ENCODE data around the gene HIPK3.

DNA sequence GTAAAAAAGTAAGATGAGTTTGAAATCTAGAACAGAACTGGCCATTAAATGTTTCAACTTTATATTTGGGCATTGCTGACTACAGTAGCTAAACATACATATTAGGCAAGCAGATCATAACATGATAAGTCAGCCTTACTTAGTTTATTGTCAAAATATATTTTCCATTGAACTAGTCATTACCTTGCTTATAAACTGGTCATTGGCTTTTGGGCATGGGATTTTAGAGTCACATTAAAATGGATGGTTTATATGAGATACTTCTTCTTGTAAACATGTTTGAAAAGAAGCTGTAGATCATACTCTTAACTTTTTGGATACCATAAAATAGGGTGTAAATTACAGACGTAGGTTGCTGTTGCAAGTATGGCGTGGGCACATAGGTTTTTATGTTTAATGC, 2.7 kb downstream of the HIPK3 start:
- TF ChIP-seq ZNF677 (tag by site-specific recombination; IDR thresholded peaks at IDR 0.05) (no peak), YY1 (tag by site-specific recombination; IDR thresholded peaks at IDR 0.05) (no peak), ZNF423 (tag by site-specific recombination; IDR thresholded peaks at IDR 0.05) (no peak), ZNF521 (tag by site-specific recombination; IDR thresholded peaks at IDR 0.05) (no peak)
- TF ChIP-seq, protein P1, sequence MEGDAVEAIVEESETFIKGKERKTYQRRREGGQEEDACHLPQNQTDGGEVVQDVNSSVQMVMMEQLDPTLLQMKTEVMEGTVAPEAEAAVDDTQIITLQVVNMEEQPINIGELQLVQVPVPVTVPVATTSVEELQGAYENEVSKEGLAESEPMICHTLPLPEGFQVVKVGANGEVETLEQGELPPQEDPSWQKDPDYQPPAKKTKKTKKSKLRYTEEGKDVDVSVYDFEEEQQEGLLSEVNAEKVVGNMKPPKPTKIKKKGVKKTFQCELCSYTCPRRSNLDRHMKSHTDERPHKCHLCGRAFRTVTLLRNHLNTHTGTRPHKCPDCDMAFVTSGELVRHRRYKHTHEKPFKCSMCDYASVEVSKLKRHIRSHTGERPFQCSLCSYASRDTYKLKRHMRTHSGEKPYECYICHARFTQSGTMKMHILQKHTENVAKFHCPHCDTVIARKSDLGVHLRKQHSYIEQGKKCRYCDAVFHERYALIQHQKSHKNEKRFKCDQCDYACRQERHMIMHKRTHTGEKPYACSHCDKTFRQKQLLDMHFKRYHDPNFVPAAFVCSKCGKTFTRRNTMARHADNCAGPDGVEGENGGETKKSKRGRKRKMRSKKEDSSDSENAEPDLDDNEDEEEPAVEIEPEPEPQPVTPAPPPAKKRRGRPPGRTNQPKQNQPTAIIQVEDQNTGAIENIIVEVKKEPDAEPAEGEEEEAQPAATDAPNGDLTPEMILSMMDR (tag by site-specific recombination; IDR thresholded peaks at IDR 0.05): no peak
- TF ChIP-seq, protein P2, sequence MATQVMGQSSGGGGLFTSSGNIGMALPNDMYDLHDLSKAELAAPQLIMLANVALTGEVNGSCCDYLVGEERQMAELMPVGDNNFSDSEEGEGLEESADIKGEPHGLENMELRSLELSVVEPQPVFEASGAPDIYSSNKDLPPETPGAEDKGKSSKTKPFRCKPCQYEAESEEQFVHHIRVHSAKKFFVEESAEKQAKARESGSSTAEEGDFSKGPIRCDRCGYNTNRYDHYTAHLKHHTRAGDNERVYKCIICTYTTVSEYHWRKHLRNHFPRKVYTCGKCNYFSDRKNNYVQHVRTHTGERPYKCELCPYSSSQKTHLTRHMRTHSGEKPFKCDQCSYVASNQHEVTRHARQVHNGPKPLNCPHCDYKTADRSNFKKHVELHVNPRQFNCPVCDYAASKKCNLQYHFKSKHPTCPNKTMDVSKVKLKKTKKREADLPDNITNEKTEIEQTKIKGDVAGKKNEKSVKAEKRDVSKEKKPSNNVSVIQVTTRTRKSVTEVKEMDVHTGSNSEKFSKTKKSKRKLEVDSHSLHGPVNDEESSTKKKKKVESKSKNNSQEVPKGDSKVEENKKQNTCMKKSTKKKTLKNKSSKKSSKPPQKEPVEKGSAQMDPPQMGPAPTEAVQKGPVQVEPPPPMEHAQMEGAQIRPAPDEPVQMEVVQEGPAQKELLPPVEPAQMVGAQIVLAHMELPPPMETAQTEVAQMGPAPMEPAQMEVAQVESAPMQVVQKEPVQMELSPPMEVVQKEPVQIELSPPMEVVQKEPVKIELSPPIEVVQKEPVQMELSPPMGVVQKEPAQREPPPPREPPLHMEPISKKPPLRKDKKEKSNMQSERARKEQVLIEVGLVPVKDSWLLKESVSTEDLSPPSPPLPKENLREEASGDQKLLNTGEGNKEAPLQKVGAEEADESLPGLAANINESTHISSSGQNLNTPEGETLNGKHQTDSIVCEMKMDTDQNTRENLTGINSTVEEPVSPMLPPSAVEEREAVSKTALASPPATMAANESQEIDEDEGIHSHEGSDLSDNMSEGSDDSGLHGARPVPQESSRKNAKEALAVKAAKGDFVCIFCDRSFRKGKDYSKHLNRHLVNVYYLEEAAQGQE (tag by site-specific recombination; IDR thresholded peaks at IDR 0.05): no peak
